Transverse colon (tissue), 4 donors: ENCODE data around the gene RAPGEF1. TPM values are rescaled to one million over a fixed set of nuclear protein-coding genes. Genes with fewer than 3 reads are reported as not detected.

ENCODE experiments used
- DNase-seq: peaks from one replicate; pipeline ENCODE4 v3.0.0-alpha.2; 2019
- H3K27ac ChIP-seq, 4 donors: fragments of 200-600 bp; sonication (generic); 2 replicates each; pipeline ENCODE4 v1.5.1; 2016 to 2018; ENCODE audit warnings: inconsistent platforms in 4 of 4
- H3K27me3 ChIP-seq: fragments of 200-600 bp; sonication (generic); 2 replicates; pipeline ENCODE4 v1.5.1; 2017; ENCODE audit warnings: inconsistent platforms
- H3K36me3 ChIP-seq, 4 donors: fragments of 200-600 bp; sonication (generic); 2 replicates each; pipeline ENCODE4 v1.5.1; 2017 to 2019; ENCODE audit warnings: inconsistent platforms in 4 of 4
- H3K4me1 ChIP-seq, 4 donors: fragments of 200-600 bp; sonication (generic); 2 replicates each; pipeline ENCODE4 v1.5.1; 2017 to 2020; ENCODE audit warnings: inconsistent platforms in 4 of 4
- H3K4me3 ChIP-seq, 4 donors: fragments of 200-600 bp; sonication (generic); 1 replicate in 1 of 4; 2 replicates in 3 of 4; pipeline versions ENCODE4 v1.5.1 to v1.6.1; 2017 to 2019; ENCODE audit warnings: inconsistent platforms in 4 of 4
- H3K9me3 ChIP-seq, 2 donors: fragments of 200-600 bp; sonication (generic); 2 replicates each; pipeline ENCODE4 v1.5.1; 2017 to 2019; ENCODE audit warnings: inconsistent platforms in 2 of 2
- EP300 ChIP-seq: sonication (generic); formaldehyde crosslinking; IDR thresholded peaks from one replicate; pipeline ENCODE4 v1.6.1; 2017; ENCODE audit warnings: antibody characterized with exemption, low read depth
- POLR2A ChIP-seq: fragments of 450-650 bp; IDR thresholded peaks from one replicate; pipeline ENCODE4 v1.6.1; 2016; ENCODE audit warnings: antibody characterized with exemption, mild to moderate bottlenecking, moderate library complexity
- POLR2AphosphoS5 ChIP-seq, 3 donors: sonication (generic); formaldehyde crosslinking; IDR thresholded peaks; one replicate each; pipeline ENCODE4 v1.6.1; 2016; ENCODE audit warnings: antibody characterized with exemption in 3 of 3
- WGBS, 2 donors: methylation state at CpG; one replicate each; pipeline ENCODE4 v1.1.5; 2018; ENCODE audit warnings: low coverage in 1 of 2; 5-methylcytosine and 5-hydroxymethylcytosine counted together
- in situ Hi-C, 4 donors: fragments of 200-750 bp; cut with MboI; loops; one replicate each; pipeline versions ENCODE4 v1.15.0 to v1.15.1; 2017; ENCODE audit warnings: low sequenced_read_pairs in 3 of 4, low pct_ligation_motif_present in 1 of 4, low pct_unique_long_range_greater_than_20kb in 1 of 4
- intact Hi-C: fragments of 100-400 bp; cut with DNase I; formaldehyde crosslinking; loops from one replicate; pipeline ENCODE4 v1.15.1; 2023; ENCODE audit warnings: low total_unique reads
- total RNA-seq, 4 donors: library from RNA; depleted of rRNA; stranded (reverse); fragments of >200 nt; gene quantifications; one replicate each; pipeline ENCODE4 v1.1.0, GENCODE V29; 2016
- TF ChIP-seq, protein P1 (sequence below), 5 experiments: fragments of 200-600 bp in 3 of 5; fragments of 450-650 bp in 2 of 5; sonication (generic) in 3 of 5; IDR thresholded peaks; 1 replicate in 2 of 5; 2 replicates in 3 of 5; pipeline ENCODE4 v1.5.1; 2016 to 2017; ENCODE audit warnings: antibody characterized with exemption in 5 of 5, inconsistent platforms in 3 of 5, mild to moderate bottlenecking in 2 of 5, moderate library complexity in 1 of 5

The RAPGEF1 gene
- total RNA-seq, 4 donors from 2014 or later: 49.8 to 86.0 (median 55.1) TPM

DNA sequence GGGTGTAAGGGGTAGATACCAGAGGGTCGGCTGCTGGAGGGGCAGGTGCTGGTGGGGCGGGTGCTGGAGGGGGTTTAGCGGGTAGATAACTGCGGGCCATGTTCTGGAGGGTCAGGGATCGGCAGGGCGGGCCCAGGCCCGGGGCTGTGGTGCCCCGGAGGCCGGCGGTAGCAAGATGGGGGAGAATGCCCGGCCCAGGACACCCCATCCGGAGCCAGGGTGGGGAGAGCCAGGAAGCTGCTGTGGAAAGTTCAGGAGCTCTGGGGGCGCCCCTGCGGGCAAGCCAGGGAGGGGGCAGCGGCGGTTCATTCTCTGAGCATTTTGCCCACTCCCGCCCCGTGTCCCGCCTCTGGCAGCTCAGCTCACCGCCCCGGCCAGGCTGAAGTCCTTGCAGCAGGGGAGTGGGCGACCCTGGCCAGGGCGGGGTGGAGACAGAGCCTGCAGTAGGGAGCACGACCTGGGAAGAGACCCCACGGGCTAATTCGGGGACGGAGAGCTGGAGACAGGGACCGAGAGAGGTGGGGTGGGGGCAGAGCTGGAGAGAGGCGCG is 194.0 kb downstream of the RAPGEF1 start:
- in situ Hi-C loops: no loop called here
- WGBS, 2 donors: 3% methylated on average over 30 of the region's 30 CpGs; no CpG with 5 or more reads in 1 of the 2 donors
- no peak for TF ChIP-seq POLR2AphosphoS5 (IDR thresholded peaks at IDR 0.05)
- no peak for TF ChIP-seq EP300
- no peak for TF ChIP-seq POLR2A
- TF ChIP-seq, protein P1, sequence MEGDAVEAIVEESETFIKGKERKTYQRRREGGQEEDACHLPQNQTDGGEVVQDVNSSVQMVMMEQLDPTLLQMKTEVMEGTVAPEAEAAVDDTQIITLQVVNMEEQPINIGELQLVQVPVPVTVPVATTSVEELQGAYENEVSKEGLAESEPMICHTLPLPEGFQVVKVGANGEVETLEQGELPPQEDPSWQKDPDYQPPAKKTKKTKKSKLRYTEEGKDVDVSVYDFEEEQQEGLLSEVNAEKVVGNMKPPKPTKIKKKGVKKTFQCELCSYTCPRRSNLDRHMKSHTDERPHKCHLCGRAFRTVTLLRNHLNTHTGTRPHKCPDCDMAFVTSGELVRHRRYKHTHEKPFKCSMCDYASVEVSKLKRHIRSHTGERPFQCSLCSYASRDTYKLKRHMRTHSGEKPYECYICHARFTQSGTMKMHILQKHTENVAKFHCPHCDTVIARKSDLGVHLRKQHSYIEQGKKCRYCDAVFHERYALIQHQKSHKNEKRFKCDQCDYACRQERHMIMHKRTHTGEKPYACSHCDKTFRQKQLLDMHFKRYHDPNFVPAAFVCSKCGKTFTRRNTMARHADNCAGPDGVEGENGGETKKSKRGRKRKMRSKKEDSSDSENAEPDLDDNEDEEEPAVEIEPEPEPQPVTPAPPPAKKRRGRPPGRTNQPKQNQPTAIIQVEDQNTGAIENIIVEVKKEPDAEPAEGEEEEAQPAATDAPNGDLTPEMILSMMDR (IDR thresholded peaks at IDR 0.05): no peak
- H3K27me3 ChIP-seq: peaks cover 50% of the 10 kb centered on the region
- H3K9me3 ChIP-seq: peaks cover 8 to 18% of the 10 kb centered on the region in 2 donors
- H3K4me3 ChIP-seq: peak overlapping the region; percentile 1 to 46 (median 20)
- H3K4me1 ChIP-seq: peaks cover 8 to 17% (median 15%) of the 10 kb centered on the region in 4 donors
- H3K36me3 ChIP-seq: no peaks in the 10 kb centered on the region
- H3K27ac ChIP-seq: peak overlapping the region in 1 of 4 donors; percentile 44
- intact Hi-C loops: no loop called here
- DNase-seq: no peak

DNA sequence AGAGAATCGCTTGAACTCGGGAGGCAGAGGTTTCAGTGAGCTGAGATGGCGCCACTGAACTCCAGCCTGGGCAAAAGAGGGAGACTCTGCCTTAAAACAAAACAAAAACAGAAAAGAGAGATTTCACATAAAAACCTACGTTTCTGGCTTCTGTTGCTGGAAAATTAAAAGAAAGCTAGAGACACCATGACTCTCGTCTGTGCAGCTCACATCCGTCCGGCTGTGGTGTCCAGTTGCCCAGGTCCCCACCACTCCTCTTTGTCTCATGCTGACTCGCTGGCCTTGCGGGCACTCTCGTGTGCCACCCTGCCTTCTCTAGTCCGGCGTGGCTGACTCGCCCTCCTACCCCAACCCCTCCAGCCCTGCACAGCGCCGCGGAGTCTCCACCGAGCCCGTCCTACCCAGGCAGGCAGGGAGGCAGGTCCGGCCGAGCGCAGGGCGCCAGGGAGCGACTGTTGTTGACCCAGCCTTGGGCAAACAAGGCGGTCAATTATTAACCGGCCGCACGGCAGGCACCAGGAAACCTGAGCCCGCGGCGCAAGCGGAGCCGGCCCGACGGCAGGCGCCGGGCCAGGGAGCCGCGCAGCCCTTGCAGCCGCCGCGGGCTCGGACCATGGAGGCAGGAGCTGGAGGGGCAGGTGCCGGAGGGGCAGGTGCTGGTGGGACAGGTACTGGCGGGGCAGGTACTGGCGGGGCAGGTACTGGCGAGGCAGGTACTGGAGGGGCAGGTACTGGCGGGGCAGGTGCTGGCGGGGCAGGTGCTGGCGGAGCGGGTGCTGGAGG is 194.7 kb downstream of the RAPGEF1 start, which contains the start of gene PRRT1B:
PRRT1B (plus strand) TSS at position 521 of the 783 bp plus-strand sequence; CDS start at position 614, 93 bp downstream.
- DNase-seq: peak; percentile 89
- intact Hi-C loops: no loop called here
- peak in 2 of 3 donors; percentile 43 to 56 for TF ChIP-seq POLR2AphosphoS5 (IDR thresholded peaks at IDR 0.05)
- TF ChIP-seq, protein P1 (IDR thresholded peaks at IDR 0.05): no peak
- TF ChIP-seq POLR2A: peak; percentile 36
- in situ Hi-C loops: no loop called here
- Histone ChIP-seq H3K27ac (peak within 1 kb of the TSS in 3 of 4 donors; percentile 20 to 44 (median 36)), H3K27me3 (peaks cover 50% of the 10 kb centered on the region), H3K4me3 (peak within 1 kb of the TSS; percentile 1 to 46 (median 20)), H3K36me3 (no peaks in the 10 kb centered on the region), H3K9me3 (peaks cover 8 to 18% of the 10 kb centered on the region in 2 donors), H3K4me1 (peaks cover 8 to 17% (median 15%) of the 10 kb centered on the region in 4 donors)
- 27 to 68% methylated on average over 4 to 49 of the region's 50 CpGs for WGBS, 2 donors

DNA sequence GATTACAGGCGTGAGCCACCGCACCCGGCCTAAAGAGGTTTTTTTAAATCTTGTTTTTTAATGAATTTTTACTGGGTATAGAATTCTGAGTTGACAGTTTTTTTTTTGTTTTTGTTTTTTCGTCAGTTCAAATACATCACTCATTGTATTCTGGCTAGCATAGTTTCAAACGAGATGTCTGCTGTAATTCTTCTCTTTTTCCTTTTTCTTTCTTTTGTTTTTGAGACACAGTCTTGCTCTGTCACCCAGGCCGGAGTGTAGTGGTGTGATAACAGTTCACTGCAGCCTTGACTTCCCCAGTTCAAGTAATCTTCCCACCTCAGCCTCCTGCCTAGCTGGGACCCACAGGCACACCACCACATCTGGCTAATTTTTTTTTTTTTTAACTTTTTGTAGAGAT is 196.7 kb downstream of the RAPGEF1 start:
- in situ Hi-C loops (no loop called here), intact Hi-C loops (no loop called here)
- H3K27ac ChIP-seq: no peak overlapping the region
- peaks cover 33% of the 10 kb centered on the region for H3K27me3 ChIP-seq
- peaks cover 8 to 18% of the 10 kb centered on the region in 2 donors for H3K9me3 ChIP-seq
- 91 to 97% methylated on average over 6 of the region's 6 CpGs for WGBS, 2 donors
- H3K4me3 ChIP-seq: no peak overlapping the region
- DNase-seq: no peak
- no peaks in the 10 kb centered on the region for H3K36me3 ChIP-seq
- H3K4me1 ChIP-seq: peaks cover 8 to 17% (median 15%) of the 10 kb centered on the region in 4 donors
- TF ChIP-seq POLR2AphosphoS5 (IDR thresholded peaks at IDR 0.05) (no peak), EP300 (no peak), POLR2A (no peak)
- TF ChIP-seq, protein P1 (IDR thresholded peaks at IDR 0.05): no peak

DNA sequence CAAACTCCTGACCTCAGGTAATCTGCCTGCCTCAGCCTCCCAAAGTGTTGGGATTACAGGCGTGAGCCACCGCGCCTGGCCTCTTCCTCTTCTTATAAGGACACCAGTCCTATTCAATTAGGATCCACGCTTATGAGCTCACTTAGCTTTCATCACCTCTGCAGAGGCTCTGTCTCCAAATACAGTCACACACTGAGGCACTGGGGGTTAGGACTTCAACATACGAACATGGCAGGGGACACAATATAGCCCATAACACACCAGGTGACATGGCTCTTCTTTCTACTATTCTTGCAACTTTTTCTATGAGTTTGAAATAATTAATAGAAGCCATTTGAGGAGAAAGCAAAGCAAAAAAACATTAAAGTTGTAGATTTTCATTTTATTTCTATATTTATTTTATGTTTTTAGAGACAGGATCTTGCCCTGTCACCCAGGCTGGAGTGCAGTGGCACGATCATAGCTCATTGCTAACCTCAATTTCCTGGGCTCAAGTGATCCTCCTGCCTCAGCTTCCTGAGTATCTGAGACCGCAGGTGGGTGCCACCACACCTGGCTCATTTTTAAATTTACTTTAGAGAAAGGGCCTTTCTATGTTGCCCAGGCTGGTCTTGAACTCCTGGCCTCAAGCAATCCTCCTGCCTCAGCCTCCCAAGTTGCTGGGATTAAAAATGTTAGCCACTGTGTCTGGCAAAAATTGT is 200.5 kb downstream of the RAPGEF1 start:
- 82 to 85% methylated on average over 3 to 7 of the region's 7 CpGs for WGBS, 2 donors

More for the DNA sequence above, 200.5 kb downstream of the RAPGEF1 start:
- no peaks in the 10 kb centered on the region for H3K36me3 ChIP-seq
- peaks cover 8 to 18% of the 10 kb centered on the region in 2 donors for H3K9me3 ChIP-seq
- intact Hi-C loops: no loop called here
- DNase-seq: no peak
- TF ChIP-seq EP300: no peak
- TF ChIP-seq POLR2A: no peak
- TF ChIP-seq, protein P1 (IDR thresholded peaks at IDR 0.05): no peak
- TF ChIP-seq POLR2AphosphoS5 (IDR thresholded peaks at IDR 0.05): no peak
- in situ Hi-C loops: no loop called here
- no peak overlapping the region for H3K4me3 ChIP-seq
- H3K4me1 ChIP-seq: peaks cover 0 to 5% (median 0%) of the 10 kb centered on the region in 4 donors
- H3K27me3 ChIP-seq: no peaks in the 10 kb centered on the region
- H3K27ac ChIP-seq: no peak overlapping the region
